ENCODE measurements around the gene CASP2.
A peak's percentile ranks its signal among the peaks of the same experiment; 100 is the strongest.

CASP2 gene

GRCh38 chr7:143287935-143288826, at the start of gene CASP2:
TSS of gene CASP2 (plus strand) at chr7:143288351. CDS start at chr7:143288456, 105 bp downstream.
- DNase-seq (ENCODE audit: low read depth in 2 of 2) = peak; percentile 97 to 99

- no peak for DNase-seq (ENCODE audit: low read depth in 2 of 2)
Observed at GRCh38 chr7:143239813-143240212, 48.3 kb upstream of the CASP2 start.

- peak; percentile 41 to 47 for DNase-seq (ENCODE audit: low read depth in 2 of 2)
Observed at GRCh38 chr7:143240291-143241168, 47.6 kb upstream of the CASP2 start.

- no peak for DNase-seq (ENCODE audit: low read depth in 2 of 2)
Observed at GRCh38 chr7:143242306-143242705, 45.8 kb upstream of the CASP2 start.

- DNase-seq (ENCODE audit: low read depth in 2 of 2) = no peak
Observed at GRCh38 chr7:143243111-143243510, 45.0 kb upstream of the CASP2 start.

- no peak for DNase-seq (ENCODE audit: low read depth in 2 of 2)
Observed at GRCh38 chr7:143243614-143244013, 44.5 kb upstream of the CASP2 start.

- DNase-seq (ENCODE audit: low read depth in 2 of 2) = no peak
Observed at GRCh38 chr7:143244321-143244720, 43.8 kb upstream of the CASP2 start.

- DNase-seq (ENCODE audit: low read depth in 2 of 2) = no peak
Observed at GRCh38 chr7:143245123-143245522, 43.0 kb upstream of the CASP2 start.

GRCh38 chr7:143247372-143247771, 40.8 kb upstream of the CASP2 start:
- DNase-seq (ENCODE audit: low read depth in 2 of 2) = no peak

GRCh38 chr7:143248761-143249354, 39.3 kb upstream of the CASP2 start:
- DNase-seq (ENCODE audit: low read depth in 2 of 2) = no peak

- no peak for DNase-seq (ENCODE audit: low read depth in 2 of 2)
Observed at GRCh38 chr7:143250199-143250598, 38.0 kb upstream of the CASP2 start.

- DNase-seq (ENCODE audit: low read depth in 2 of 2) = no peak
Observed at GRCh38 chr7:143250822-143251221, 37.3 kb upstream of the CASP2 start.

- DNase-seq (ENCODE audit: low read depth in 2 of 2) = no peak
Observed at GRCh38 chr7:143252006-143252405, 36.1 kb upstream of the CASP2 start.

- no peak for DNase-seq (ENCODE audit: low read depth in 2 of 2)
Observed at GRCh38 chr7:143255564-143255963, 32.6 kb upstream of the CASP2 start.

GRCh38 chr7:143256325-143256724, 31.8 kb upstream of the CASP2 start:
- no peak for DNase-seq (ENCODE audit: low read depth in 2 of 2)

GRCh38 chr7:143256932-143257331, 31.2 kb upstream of the CASP2 start:
- DNase-seq (ENCODE audit: low read depth in 2 of 2) = no peak

GRCh38 chr7:143257501-143257900, 30.6 kb upstream of the CASP2 start:
- DNase-seq (ENCODE audit: low read depth in 2 of 2) = no peak

- DNase-seq (ENCODE audit: low read depth in 2 of 2) = no peak
Observed at GRCh38 chr7:143258831-143259230, 29.3 kb upstream of the CASP2 start.

GRCh38 chr7:143259765-143260164, 28.4 kb upstream of the CASP2 start:
- DNase-seq (ENCODE audit: low read depth in 2 of 2) = no peak

- no peak for DNase-seq (ENCODE audit: low read depth in 2 of 2)
Observed at GRCh38 chr7:143261901-143262300, 26.2 kb upstream of the CASP2 start.

GRCh38 chr7:143263266-143264195, 24.6 kb upstream of the CASP2 start, which contains the start of gene GSTK1:
TSS of gene GSTK1 (plus strand) at chr7:143263441. CDS start at chr7:143263514, 73 bp downstream.
- DNase-seq (ENCODE audit: low read depth in 2 of 2) = peak; percentile 72 to 78
